Raji (cell line): ENCODE data around the gene CHAT.

Experiments
- POLR2A ChIP-seq: IDR thresholded peaks from 2 replicates; pipeline ENCODE4 v1.6.1; 2011; ENCODE audit warnings: low read depth, low read length, control low read depth; ENCODE audit not compliant: insufficient read depth

The CHAT gene

DNA sequence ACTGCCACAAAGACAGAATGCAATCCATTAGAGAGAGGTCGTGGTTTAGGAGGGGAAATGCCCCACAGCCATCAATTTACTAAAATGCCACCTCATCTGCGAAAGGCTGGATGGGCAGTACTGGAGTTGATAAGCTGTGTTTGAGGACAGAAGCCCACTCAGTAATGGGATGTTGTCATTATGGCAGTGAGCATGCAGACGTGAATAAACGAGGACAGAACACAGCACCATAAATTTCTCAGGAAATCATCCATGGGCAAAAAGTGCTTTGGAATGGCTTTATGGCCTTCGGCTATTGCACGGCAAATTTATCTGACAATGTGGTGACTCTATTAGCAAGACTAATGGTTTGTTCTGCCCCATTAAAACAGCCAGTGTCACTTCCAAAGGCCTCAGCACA, 49.8 kb downstream of the CHAT start:
- TF ChIP-seq POLR2A = no peak

DNA sequence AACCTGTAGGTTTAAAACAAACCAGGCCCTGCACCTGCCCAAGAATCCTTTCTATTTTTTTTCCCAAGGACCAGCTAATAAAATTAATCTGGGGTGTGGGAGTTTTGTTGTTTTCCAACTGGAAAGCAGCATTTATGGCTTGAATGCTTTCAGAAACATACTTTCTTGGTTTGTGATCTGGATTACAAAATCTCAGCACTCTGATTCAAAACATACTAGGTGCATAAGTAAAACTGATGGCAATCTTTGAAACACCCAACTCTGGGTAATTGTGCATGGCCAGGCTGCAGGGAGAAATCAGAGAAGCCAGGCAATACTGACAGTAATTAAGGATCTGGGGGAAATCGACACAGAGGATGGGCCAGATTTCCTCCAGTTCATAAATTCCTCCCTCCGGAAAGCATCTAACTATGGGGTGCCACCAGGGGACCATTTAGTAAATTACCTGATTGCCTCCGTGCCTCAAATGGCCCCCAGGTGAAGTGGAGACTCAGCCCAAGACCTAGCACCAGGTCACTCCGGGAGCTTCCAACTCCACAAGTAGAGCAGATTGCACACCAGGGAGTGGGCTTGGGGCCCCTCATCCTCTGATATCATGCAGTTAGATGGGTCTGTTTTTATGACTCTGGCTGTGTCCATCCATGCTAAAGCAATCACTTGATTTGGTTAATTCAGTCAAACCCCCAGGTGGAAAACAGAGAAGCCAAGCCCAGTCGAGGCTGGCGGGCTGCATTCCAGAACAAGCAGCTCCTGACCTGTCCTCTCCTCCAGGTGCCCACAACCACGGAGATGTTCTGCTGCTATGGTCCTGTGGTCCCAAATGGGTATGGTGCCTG, 50.4 kb downstream of the CHAT start:
- TF ChIP-seq POLR2A = no peak

DNA sequence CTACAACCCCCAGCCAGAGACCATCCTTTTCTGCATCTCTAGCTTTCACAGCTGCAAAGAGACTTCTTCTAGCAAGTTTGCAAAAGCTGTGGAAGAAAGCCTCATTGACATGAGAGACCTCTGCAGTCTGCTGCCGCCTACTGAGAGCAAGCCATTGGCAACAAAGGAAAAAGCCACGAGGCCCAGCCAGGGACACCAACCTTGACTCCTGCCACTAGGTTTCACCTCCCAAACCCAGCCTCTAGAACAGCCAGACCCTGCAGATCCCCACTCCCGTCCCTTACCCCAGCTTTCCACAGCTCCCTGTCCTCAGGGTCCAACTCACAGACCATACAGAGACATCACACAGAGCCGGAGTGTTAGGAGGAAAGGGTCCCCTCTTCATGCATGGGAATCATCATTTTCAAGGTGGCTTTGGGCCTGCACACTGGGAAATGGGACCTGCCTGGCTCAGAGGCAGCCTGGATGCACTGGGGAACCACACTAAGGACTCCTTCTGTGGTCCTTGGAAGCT, 51.1 kb downstream of the CHAT start:
- no peak for TF ChIP-seq POLR2A

DNA sequence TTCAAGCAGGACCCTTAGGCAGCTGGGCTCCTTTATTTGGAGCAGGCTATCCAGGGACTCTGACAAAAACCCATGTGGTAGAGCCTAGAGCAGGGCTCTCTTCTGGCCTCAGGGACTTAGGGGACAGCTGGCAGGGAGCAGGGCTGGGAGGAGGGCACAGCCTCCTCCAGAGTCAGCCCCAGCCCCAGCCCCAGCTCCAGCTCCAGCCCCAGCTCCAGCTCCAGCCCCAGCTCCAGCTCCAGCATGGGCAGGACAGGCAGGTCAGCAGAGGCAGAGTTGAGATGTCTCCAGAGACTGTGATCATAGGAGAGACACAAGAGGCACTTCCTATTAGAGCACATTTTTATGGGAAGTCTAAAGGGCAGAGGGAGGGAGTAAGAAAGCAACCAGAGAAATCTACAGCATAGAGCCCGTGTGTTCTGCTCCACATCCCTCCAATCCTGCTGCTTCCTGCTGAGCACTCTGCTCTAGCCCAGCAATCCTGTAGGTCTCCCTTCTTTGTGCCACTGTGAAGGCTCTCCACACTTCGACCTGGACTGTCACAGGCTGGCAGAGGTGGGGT, 52.3 kb downstream of the CHAT start:
- no peak for TF ChIP-seq POLR2A

DNA sequence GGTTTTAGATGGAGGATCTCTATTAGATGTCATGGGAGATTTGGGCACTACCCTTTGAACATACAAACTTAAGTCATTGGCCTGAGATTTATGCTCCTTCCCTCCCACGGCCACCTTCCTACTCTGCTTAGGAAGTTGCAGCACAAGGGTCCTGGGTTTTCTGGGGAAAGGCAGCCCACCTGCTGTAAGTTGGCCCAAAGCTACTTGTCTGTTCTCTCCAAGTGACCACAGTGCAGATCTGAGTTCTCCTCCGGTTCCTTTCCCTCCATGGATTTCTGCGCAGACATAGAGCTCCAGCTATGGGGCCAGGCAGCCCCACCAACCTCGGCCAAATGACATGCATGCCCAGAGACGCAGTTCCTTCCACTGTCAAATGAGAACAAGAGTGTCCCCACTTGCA, 52.8 kb downstream of the CHAT start:
- TF ChIP-seq POLR2A = no peak

DNA sequence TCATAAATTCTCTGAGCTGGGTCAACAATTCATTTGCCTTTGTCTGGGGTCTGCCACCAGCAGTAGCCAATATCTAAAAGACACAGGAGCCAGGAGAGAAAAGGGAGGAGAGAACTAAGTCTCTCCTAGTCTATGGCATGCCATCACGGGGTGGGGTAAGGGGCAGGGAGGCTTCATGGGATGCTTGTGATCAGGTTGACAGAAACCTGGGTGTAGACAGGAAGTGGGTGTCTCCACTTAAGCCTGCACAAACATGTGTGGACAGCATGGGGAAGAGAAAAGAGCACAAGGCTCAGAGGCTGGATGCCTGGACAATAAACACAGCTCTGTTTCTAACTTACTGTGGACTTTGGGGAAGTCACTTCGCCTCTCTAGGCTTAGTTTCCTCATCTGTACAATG, 54.2 kb downstream of the CHAT start:
- TF ChIP-seq POLR2A = no peak

DNA sequence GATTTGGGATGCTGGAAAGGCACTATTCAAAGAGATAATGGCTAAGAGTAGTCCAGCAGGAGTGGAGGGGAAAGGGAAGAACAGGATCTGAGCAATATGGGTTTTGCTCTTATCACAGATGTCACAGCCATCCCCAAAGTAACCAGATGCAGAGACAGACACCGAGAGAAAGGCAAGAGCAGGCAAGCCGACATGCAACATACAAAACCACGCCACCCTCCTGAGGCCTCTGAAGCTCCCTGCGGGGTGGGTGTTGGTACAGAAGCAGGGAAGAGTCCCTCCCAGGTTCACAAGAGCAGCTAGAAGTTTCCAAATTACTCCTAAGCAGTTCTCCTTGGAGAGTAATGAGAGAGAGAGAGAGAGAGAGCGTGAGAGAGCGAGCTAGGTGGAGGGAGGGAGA, 54.8 kb downstream of the CHAT start:
- no peak for TF ChIP-seq POLR2A

DNA sequence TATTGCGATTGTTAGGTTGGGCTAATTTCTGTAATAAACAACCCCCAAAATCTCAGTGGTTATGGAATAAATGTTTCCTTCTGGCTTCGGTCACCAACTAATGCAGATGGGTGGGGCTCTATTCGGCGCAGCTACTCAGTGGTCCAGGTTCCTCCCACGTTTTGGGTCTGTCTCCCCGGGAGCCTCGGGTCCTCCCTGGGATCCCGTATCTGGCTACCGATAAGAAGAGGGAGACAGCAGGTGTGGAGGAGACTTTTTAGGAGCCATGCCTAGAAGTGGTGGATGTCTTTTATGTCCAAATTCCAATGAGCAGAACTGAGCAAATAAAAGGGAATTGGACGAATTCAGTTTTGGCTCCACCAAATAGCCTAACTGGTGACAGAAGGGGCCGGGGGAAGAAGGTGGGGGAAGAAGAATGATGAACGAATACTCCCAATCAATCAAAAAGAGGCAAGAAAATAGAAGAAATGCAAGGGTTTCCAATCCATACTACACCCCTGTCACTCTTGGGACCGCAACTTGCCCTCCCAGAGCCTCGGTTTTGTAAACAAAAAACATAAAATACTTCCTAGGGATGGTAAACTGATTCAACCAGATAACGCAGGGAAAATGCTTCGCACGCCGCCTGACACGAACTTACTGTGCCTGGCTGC, 65.1 kb downstream of the CHAT start:
- TF ChIP-seq POLR2A = no peak

DNA sequence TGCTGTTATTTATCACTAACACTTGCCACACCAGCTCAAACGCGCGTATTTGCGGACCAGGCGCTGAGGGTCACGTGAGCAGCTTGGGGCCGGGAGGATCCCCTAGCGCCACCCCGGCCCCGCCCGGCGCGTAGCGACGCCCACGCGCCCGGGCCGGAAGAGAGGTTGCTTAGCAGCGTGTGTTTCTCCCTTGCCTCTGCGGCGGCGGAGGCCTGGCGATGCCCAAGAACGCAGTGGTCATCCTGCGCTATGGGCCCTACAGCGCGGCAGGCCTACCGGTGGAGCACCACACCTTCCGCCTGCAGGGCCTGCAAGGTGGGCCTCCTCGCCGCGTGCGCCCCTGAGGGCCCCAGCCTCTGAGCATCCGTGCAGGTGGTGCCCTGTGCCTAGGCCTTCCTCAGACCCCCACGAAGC, 65.7 kb downstream of the CHAT start, which contains the start of gene C10orf53:
Gene C10orf53, plus strand, starts transcription at position 172 of the 414 bp plus-strand sequence. Its CDS starts 47 bp downstream, at position 219.
- TF ChIP-seq POLR2A = no peak

DNA sequence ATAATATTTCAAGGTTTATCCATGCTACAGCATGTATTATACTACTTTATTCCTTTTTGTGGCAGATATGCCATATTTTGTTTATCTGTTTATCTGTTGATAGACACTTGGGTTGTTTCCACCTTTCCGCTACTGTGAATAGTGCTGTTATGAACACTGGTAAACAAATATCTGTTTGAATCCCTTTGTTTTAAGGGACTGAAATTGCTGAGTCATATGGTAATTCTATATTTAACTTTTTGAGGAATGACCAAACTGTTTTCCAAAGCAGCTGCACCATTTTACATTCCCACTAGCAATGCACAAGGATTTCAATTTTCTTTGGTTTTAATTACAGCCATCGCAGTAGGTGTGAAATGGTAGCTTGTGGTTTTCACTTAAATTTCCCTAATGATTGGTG, 69.0 kb downstream of the CHAT start:
- TF ChIP-seq POLR2A = no peak

DNA sequence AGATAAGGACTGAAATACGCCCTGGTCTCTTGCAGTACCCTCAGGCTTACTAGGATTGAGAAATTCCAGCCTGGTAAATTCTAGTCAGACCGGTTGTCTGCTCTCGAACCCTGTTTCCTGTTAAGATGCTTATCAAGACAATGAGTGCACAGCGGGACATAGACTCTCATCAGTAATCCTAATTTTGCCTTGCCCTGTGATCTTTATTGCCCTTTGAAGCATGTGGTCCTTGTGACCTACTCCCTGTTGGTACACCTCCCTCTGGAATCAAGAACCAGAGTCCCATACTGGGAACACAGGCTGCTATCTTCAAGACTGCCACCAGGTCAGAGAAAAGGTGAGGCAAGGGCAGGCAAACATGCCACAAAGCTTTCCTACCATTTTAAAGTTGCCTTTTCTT, 72.8 kb downstream of the CHAT start:
- TF ChIP-seq POLR2A = no peak

DNA sequence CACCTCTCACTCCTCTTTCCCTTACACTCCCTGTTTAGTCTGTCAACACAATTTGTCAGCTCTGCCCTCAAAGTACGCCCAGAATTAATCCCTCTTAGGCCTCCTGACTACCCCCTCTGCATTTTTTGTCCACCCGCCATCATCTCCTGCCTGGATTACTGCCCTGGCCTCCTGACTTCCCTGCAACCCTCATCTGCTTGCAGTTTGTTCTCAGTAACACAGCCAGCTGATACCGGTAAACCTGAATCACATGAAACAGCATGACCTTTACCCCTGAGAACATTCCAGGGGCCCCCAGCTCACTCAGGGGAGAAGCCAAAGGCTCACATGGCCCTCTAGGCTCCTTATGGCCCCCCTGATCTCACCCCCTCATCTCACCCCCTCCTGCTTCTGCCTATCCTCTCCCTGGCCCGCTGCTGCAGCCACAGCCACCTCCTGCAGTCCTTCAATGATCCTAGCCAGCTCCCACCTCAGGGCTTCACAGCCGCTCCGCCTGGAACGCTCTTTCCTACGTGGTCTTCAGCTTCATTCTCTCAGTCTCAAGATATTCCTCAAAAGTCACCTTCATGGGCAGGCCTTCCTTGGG, 74.5 kb downstream of the CHAT start:
- TF ChIP-seq POLR2A = no peak

DNA sequence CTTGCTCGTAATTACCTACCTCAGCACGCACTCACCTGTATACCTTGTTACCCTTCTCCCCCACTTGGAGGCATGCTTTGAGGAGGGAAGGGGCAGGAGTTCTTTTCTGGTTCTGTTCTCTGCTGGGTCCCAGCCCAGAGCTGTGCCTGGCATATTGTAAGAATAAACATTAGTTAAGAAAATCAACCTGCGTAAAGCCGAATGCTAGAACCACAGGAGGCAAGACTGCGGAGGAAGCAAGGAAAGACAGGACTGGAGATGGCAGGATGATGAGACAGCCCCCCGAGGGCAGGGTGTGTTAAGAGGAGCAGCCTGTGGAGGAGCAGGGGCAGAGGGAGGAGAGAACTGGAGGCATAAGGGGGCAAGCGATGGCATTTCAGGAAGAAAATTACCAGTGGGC, 75.1 kb downstream of the CHAT start:
- TF ChIP-seq POLR2A = no peak

DNA sequence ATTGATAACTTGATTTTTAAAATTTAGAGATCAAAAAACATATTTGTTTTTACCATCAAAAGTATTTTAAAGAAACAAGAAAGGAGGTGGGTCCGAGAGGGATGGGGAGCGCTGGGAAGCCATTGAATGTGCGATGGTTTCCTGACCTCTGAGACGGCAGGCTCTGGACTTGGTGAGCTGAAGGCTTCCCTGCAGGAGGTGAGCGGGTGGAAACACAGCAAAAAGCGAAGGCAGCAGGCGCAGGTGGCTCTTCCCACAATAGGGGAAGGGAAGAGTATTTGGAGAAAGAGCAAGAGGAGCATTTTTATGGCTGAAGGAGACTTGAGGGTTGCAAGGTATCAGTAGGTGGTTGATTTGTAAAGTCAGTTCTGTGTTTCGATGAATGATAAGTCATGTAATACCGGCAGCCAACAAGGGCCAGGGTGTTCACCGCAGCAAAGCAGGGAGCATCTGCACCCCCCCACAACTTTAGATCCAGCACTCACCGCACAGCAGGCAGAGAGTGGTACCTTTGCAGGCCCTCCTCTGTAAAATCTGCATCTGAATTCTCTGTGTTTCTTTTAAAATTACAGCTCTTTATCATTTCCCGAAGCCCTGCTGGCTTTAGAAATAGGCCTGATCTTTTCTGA, 76.2 kb downstream of the CHAT start:
- no peak for TF ChIP-seq POLR2A
